Mammary epithelial cell (primary cell): Measurements from ENCODE around the gene PTPRM.

Source experiments
- CTCF ChIP-seq, 2 donors: IDR thresholded peaks in 1 of 2; conservative IDR thresholded peaks in 1 of 2; 2 replicates each; pipeline ENCODE4 v1.5.1; 2011 to 2012; ENCODE audit warnings: inconsistent platforms in 2 of 2, low read length in 2 of 2, mild to moderate bottlenecking in 2 of 2, control low read depth in 1 of 2, low read depth in 1 of 2; ENCODE audit not compliant: insufficient read depth in 1 of 2; ENCODE audit errors: extremely low read depth in 1 of 2
- EZH2 ChIP-seq: IDR thresholded peaks from 2 replicates; pipeline ENCODE4 v1.6.1; 2012; ENCODE audit warnings: low read length, inconsistent platforms, borderline replicate concordance

DNA sequence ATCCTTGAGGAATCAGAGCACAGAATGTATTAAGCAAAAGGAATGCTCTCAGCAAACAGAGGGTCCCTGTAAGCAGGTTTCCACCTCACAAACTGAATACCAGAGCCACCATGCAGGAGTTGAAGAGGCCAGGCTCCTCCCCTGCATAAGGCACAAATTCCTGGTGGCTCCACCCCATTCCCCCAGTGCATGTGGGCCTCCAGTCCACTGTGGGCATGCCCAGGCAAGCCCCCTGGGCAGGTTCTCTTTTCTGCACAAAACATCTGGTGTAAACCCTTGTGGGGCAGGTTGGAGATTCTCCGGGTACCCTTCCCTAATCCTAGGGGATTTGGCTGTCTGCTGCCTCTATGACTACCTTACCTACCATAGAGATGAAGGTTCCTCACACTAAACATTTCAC, 166.5 kb downstream of the PTPRM start:
- no peak for TF ChIP-seq CTCF (conservative IDR thresholded peaks at IDR 0.05 in 1 of 2, IDR thresholded peaks at IDR 0.05 in 1 of 2; ENCODE audit: extremely low read depth in 1 of 2, insufficient read depth in 1 of 2, low read depth in 1 of 2, low read length in 2 of 2)
- no peak for TF ChIP-seq EZH2
